ENCODE results near the gene SPR. TPM values are rescaled to one million over a fixed set of nuclear protein-coding genes. Genes with fewer than 3 reads are reported as not detected.

Gene SPR
- total RNA-seq, 2 donors from 2014 or later = 0.65 to 1.9 TPM

- Mint-ChIP-seq H3K4me1 (ENCODE audit: low read depth) (peaks cover 39% of the 10 kb centered on the region), H3K36me3 (ENCODE audit: insufficient read depth in 2 of 2) (no peaks in the 10 kb centered on the region), H3K9me3 (no peaks in the 10 kb centered on the region), H3K4me3 (peak overlapping the region; percentile 63 to 72), H3K27ac (no peak overlapping the region), H3K27me3 (ENCODE audit: low read depth) (peaks cover 80% of the 10 kb centered on the region)
- ATAC-seq (replicated peaks in 1 of 2) = no peak
- DNase-seq = no peak
Measured at GRCh38 chr2:72915320-72915906, 28.2 kb downstream of the SPR start.

DNA sequence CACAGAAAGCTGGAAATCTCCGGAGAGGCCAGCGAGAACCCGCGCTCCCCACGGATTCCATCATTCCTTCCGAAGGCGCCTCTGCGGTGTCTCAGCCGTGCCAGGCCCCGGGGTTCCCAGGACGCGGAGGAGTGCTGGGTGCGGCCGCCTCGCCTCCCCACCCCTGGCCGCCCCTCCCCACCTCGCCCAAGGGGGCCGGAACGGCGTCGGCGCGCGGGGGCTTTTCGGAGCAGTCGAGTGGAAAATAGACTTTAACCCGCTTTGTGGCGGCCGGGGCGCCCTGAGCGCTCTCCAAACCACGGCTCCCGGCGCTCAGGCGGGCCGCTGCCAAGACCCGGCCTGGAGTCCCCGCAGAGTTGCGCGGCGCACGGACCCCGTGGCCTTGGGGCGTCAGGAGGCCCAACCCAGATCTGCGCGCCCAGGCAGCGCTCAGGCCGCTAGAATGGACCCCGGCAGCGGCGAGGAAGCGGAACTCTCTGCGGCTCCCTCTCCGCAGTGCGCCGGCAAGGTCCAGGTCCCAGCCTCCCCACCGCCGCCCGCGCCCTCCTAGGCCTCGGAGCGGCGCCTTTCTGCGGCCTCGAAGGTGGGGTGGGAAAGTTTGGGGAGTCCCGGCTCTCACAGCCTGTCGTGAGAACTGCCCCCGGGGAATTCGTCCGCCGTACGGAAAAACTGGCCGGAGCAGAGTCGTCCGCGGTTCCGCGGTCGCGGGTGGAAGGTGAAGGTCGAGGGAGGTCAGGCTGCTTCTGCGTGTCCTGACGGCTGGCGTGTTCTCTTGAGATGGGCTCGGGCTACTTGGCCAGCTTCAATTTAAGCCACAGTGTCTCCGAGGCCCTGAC, 28.9 kb downstream of the SPR start:
- peak; percentile 72 to 76 for DNase-seq
- Mint-ChIP-seq H3K4me3 (peak overlapping the region; percentile 87), H3K4me1 (ENCODE audit: low read depth) (peaks cover 39% of the 10 kb centered on the region), H3K27ac (no peak overlapping the region), H3K9me3 (no peaks in the 10 kb centered on the region), H3K27me3 (ENCODE audit: low read depth) (peaks cover 80% of the 10 kb centered on the region), H3K36me3 (ENCODE audit: insufficient read depth in 2 of 2) (no peaks in the 10 kb centered on the region)
- ATAC-seq (replicated peaks in 1 of 2) = peak; percentile 56 to 63

DNA sequence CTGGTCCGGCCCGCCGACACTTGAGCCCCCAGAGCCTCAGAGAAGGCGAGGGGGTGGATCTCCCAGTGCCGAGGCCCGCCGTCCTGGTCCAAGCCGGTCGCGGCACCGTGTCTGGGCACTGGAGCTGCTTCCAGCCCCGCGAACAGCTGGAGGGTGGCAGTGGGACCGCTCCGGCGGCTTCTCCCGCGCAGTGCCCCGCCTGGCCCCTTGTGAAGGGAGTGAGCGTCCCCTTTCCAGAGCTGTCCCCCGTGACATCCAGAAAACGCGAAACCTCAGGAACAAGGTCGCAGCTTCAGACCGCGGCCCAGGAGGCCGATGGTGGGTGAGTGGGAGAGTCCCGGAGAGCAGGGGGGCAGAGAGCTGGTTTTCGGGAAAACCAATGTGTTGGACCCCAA, 29.5 kb downstream of the SPR start:
- ATAC-seq (replicated peaks in 1 of 2) (peak; percentile 6 to 16), DNase-seq (peak in 1 of 2 donors; percentile 21)
- Mint-ChIP-seq H3K27me3 (ENCODE audit: low read depth) (peaks cover 80% of the 10 kb centered on the region), H3K4me3 (peak overlapping the region; percentile 87), H3K9me3 (no peaks in the 10 kb centered on the region), H3K27ac (no peak overlapping the region), H3K36me3 (ENCODE audit: insufficient read depth in 2 of 2) (no peaks in the 10 kb centered on the region), H3K4me1 (ENCODE audit: low read depth) (peaks cover 39% of the 10 kb centered on the region)

DNA sequence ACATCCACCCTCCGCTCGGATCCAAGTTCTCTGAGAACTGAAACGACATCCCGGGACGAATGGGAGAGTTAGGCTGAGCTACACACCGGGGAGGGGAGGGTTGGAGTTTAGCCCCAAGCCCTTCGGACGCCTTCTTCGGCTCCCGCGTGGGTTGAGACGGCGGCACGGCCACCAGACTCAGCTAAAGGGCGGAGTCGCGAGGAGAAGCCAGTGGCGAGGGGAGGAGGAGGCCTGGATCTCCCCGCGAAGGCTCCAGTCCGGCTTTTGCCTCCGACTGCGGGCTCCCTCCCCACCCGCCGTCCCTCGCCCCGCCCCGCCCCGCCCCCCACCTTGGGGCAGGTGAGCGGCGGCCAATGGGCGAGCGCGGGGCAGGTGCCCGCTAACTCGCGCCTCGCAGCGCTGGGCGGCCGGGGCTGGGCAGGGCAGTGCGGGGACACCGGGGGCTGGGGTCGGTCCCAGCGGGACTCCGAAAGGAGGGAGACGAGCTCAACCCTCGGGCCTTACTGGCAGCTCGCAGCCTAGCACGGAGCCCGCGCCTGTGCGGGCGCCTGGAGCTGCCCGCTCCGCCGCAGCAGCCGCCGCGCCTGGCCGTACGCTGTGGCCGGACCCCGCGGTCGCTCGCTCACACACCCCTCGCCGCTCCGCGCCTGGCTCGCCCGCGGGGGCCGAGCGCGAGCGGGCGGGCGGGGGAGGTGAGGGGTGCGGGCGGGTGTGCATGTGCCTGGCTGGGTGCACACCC, 30.1 kb downstream of the SPR start, which contains the start of gene EMX1:
EMX1 (plus strand) TSS at position 382 of the 739 bp plus-strand sequence; CDS start at position 716, 334 bp downstream.
- no peaks in the 10 kb centered on the region for H3K9me3 Mint-ChIP-seq
- H3K27ac Mint-ChIP-seq = no peak within 1 kb of the TSS
- no peaks in the 10 kb centered on the region for H3K36me3 Mint-ChIP-seq (ENCODE audit: insufficient read depth in 2 of 2)
- peaks cover 80% of the 10 kb centered on the region for H3K27me3 Mint-ChIP-seq (ENCODE audit: low read depth)
- peak; percentile 64 to 68 for ATAC-seq (replicated peaks in 1 of 2)
- DNase-seq = peak; percentile 65 to 81
- peaks cover 39% of the 10 kb centered on the region for H3K4me1 Mint-ChIP-seq (ENCODE audit: low read depth)
- peak within 1 kb of the TSS; percentile 87 for H3K4me3 Mint-ChIP-seq

- H3K36me3 Mint-ChIP-seq (ENCODE audit: insufficient read depth in 2 of 2) = no peaks in the 10 kb centered on the region
- H3K9me3 Mint-ChIP-seq = no peaks in the 10 kb centered on the region
- peak overlapping the region; percentile 72 to 77 for H3K4me3 Mint-ChIP-seq
- DNase-seq (peak in 1 of 2 donors; percentile 34), ATAC-seq (replicated peaks in 1 of 2) (peak in 1 of 2 donors; percentile 5)
- no peak overlapping the region for H3K27ac Mint-ChIP-seq
- peaks cover 39% of the 10 kb centered on the region for H3K4me1 Mint-ChIP-seq (ENCODE audit: low read depth)
- peaks cover 82% of the 10 kb centered on the region for H3K27me3 Mint-ChIP-seq (ENCODE audit: low read depth)
Measured at GRCh38 chr2:72917877-72918553, 30.8 kb downstream of the SPR start.

- no peaks in the 10 kb centered on the region for H3K36me3 Mint-ChIP-seq (ENCODE audit: insufficient read depth in 2 of 2)
- ATAC-seq (replicated peaks in 1 of 2) (no peak), DNase-seq (no peak)
- peak overlapping the region; percentile 51 for H3K27ac Mint-ChIP-seq
- H3K9me3 Mint-ChIP-seq = no peaks in the 10 kb centered on the region
- H3K4me1 Mint-ChIP-seq (ENCODE audit: low read depth) = peaks cover 43% of the 10 kb centered on the region
- peaks cover 77% of the 10 kb centered on the region for H3K27me3 Mint-ChIP-seq (ENCODE audit: low read depth)
- peak overlapping the region; percentile 82 to 83 for H3K4me3 Mint-ChIP-seq
Measured at GRCh38 chr2:72919414-72920317, 32.5 kb downstream of the SPR start.

DNA sequence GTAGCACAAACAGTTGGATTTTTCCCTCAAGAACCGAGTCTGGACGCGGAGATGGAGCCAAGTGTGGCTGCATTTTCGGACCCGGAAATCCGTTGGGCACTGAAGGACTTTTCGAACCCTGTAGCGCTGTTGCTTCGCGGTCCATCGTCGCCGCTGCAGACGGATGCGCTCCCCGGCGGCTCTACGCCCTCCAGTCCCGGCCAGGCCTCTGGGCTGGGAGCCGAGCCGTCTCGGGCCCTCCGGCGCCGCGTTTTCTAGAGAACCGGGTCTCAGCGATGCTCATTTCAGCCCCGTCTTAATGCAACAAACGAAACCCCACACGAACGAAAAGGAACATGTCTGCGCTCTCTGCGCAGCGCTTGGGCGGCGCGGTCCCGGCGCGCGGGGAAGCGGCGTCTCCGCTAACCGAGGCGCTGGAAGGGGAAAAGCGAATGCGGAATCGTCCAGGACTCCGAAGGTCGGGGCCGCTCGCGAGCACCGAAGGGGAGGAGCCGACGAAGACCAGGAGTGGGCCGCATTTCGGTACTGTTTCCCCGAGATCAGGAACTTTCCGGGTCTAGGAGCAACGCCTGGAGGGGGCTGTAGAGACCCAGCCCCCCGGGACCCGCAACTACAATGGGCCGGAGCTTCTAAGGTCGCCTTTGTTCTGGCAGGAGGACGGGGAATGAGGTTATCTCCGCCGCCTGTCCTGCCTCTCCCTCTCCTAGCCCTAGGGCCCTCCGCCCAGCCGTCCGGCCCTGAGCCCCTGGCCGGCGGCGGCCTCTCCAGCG, 33.3 kb downstream of the SPR start:
- no peaks in the 10 kb centered on the region for H3K36me3 Mint-ChIP-seq (ENCODE audit: insufficient read depth in 2 of 2)
- H3K4me1 Mint-ChIP-seq (ENCODE audit: low read depth) = peaks cover 35% of the 10 kb centered on the region
- ATAC-seq (replicated peaks in 1 of 2) (peak; percentile 30 to 32), DNase-seq (peak; percentile 60 to 72)
- H3K4me3 Mint-ChIP-seq = peak overlapping the region; percentile 82 to 83
- no peak overlapping the region for H3K27ac Mint-ChIP-seq
- H3K27me3 Mint-ChIP-seq (ENCODE audit: low read depth) = peaks cover 69% of the 10 kb centered on the region
- no peaks in the 10 kb centered on the region for H3K9me3 Mint-ChIP-seq

- peaks cover 32% of the 10 kb centered on the region for H3K4me1 Mint-ChIP-seq (ENCODE audit: low read depth)
- ATAC-seq (replicated peaks in 1 of 2) (no peak), DNase-seq (no peak)
- peak overlapping the region in 1 of 2 donors; percentile 83 for H3K4me3 Mint-ChIP-seq
- no peak overlapping the region for H3K27ac Mint-ChIP-seq
- H3K36me3 Mint-ChIP-seq (ENCODE audit: insufficient read depth in 2 of 2) = no peaks in the 10 kb centered on the region
- H3K9me3 Mint-ChIP-seq = no peaks in the 10 kb centered on the region
- peaks cover 66% of the 10 kb centered on the region for H3K27me3 Mint-ChIP-seq (ENCODE audit: low read depth)
Measured at GRCh38 chr2:72921088-72921851, 34.1 kb downstream of the SPR start.

GRCh38 chr2:72921853-72922252, 34.6 kb downstream of the SPR start:
- no peak overlapping the region for H3K4me3 Mint-ChIP-seq
- no peak for DNase-seq

DNA sequence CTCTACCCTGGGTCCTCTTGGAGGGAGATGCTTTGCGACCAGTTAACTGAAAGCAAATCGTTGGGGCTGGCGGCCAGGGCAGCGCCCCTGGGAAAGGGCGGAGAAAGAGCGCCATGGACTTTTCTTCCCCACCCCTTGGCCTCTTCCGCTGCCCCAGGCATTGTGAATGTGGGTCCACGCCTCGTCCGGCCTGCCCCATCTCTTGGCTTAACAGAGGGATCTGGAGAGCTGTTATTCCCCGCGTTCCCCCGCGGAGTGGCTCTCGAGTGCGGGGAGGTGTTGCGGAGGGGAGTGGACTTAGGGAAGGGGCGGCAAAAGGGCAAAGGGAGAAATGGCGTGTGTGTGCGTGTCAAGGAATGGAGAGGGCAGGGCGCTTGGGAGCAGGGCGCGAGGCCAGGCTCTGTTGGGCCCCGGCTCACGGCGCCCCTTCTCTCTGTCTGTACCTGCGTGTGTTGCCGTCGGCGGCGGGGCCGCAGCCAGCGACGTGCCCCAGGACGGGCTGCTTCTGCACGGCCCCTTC, 36.7 kb downstream of the SPR start:
- Mint-ChIP-seq H3K36me3 (ENCODE audit: insufficient read depth in 2 of 2) (no peaks in the 10 kb centered on the region), H3K9me3 (no peaks in the 10 kb centered on the region), H3K27ac (no peak overlapping the region), H3K27me3 (ENCODE audit: low read depth) (peaks cover 50% of the 10 kb centered on the region), H3K4me1 (ENCODE audit: low read depth) (peaks cover 16% of the 10 kb centered on the region), H3K4me3 (peak overlapping the region; percentile 32 to 43)
- peak in 1 of 2 donors; percentile 51 for ATAC-seq (replicated peaks in 1 of 2)
- DNase-seq = no peak

More at GRCh38 chr2:72921853-72922252, 34.6 kb downstream of the SPR start:
- Mint-ChIP-seq H3K9me3 (no peaks in the 10 kb centered on the region), H3K27me3 (ENCODE audit: low read depth) (peaks cover 60% of the 10 kb centered on the region), H3K4me1 (ENCODE audit: low read depth) (peaks cover 26% of the 10 kb centered on the region), H3K36me3 (ENCODE audit: insufficient read depth in 2 of 2) (no peaks in the 10 kb centered on the region), H3K27ac (no peak overlapping the region)
- no peak for ATAC-seq (replicated peaks in 1 of 2)

All from activated T-cell treated with anti-CD3 and anti-CD28 coated beads, Interleukin-2, amount 50 U/mL, for 72 hours (primary cell).